A549 treated with Hydrocortisone at 1 μM for 4 hours (cell line): ENCODE results near the gene ZNF768. TPM values are rescaled to one million over a fixed set of nuclear protein-coding genes. Genes with fewer than 3 reads are reported as not detected.

Experiments used
- total RNA-seq: library from RNA; stranded (reverse); fragments of 200-300 nt; extraction: Qiagen RNA extraction; gene quantifications from 5 replicates; pipeline ENCODE4 v1.2.3, GENCODE V29; 2022

The ZNF768 gene
- 43.1 to 47.3 TPM (median 44.9 TPM) in 5 replicates for total RNA-seq

DNA sequence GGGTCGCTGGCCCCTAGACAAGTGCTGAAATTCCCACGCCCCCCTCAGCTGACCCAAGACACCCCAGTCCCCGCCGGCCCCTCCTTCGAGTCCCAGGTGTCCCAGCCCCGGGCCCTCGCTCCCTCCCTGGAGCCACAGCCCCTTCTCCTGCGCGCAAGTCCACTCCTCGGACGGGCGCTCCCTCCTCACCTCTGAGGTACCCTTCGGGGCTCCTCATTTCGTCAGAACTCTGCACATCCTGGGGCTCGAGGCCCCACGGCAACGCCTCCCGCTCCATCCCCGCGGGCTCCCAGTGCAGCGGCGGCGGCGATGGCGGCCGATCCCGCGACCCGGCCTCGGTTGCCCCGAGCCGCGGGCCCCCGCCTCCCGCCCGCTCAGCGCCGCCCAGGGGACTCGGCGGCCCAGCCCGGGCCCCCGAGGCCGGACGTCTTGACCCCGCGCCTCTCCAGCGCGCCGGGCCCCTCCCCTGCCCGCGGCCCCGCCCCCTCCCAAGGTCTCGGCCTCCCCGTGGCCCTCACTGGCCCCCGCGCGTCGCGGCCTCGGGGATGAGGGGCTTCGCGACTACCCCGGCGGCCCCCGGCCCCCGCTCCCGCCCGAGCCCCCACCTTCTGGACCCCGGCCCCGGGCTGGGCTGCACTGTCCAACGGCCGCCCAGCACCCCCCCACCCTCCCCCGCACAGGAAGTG lies at the start of gene ZNF768:
Gene ZNF768 (minus strand): TSS at position 430 of the 686 bp plus-strand sequence. CDS start 153 bp downstream, at position 277.

DNA sequence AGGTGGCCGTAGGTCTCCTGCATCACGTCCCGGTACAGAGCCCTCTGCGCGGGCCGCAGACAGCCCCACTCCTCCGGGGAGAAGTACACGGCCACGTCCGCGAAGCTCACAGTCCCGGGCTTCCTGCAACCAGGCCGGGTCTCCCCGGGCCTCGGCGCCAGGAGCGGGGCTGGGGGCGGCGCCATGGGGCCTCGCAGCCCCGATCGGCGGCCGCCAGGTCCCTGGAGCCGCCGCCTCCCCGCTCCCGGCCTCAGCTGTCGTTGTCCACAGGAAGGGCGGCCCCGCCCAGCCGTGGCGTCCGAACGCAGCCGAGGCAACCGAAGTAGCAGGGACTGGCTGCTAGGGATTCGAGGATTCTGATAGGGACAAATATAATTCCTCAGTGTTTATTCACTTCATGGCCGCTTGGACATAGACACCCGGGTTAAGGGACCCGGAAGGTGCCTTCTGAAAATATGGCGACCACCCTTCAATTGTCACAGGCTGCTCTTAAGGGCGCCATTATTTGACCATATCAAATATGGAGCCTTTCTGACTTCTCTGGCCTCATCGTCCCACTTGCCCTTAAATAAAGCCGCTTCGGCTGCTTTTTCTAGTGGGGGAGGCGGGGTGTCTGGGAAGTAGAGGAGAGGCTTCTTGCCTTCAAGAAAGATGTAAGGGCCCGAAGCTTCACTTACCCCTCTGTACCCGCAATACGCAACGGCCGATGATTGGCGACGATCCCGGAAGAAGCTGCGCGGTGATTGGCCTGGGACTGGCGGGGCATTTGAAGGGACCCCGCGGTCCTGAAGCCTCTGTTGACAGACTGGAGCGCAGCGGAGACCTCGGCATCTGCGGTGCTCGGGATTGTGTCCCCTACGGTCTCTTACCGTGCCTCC lies 45.3 kb upstream of the ZNF768 start, which contains the start of gene ZNF688:
Gene ZNF688 (minus strand): TSS at position 270 of the 878 bp plus-strand sequence. CDS start 85 bp downstream, at position 185.

DNA sequence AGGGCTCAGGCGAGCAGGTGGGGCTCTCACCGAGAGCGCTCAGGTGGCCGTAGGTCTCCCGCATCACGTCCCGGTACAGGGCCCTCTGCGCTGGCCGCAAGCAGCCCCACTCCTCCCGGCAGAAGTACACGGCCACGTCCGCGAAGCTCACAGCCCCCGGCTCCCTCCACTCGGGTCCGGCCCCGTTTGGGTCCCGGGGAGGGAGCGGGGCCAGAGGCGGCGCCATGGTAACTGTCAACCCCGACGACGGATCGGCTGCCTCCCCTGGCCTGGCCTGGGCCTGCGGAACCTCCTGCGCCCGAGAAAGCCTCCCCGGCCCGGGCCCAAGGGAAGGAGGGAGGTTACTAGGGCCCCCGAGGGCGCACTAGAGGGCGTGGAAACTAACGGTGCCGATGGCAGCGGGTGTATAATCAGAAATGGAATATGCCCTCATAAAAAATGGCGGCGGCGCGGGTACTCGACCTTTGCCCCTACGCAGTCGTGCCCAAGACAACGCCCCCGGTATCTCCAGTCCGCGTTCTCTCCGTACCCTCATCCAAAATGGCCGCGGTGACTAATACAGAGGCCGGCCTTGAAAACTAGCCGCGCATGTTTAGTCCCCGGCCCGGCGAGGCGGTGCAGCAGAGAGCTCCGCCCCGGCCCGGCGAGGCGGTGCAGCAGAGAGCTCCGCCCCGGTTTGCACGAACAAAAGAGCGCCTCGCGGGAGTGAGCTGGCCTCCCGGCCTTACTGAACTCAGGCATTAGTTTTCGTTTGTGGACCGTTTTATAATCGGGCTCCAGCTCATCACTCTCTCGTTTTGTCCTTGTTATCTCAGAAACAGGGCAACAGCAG lies 31.8 kb upstream of the ZNF768 start, which contains the start of gene ZNF764:
Gene ZNF764 (minus strand): TSS at position 418 of the 832 bp plus-strand sequence. CDS start 192 bp downstream, at position 226.

DNA sequence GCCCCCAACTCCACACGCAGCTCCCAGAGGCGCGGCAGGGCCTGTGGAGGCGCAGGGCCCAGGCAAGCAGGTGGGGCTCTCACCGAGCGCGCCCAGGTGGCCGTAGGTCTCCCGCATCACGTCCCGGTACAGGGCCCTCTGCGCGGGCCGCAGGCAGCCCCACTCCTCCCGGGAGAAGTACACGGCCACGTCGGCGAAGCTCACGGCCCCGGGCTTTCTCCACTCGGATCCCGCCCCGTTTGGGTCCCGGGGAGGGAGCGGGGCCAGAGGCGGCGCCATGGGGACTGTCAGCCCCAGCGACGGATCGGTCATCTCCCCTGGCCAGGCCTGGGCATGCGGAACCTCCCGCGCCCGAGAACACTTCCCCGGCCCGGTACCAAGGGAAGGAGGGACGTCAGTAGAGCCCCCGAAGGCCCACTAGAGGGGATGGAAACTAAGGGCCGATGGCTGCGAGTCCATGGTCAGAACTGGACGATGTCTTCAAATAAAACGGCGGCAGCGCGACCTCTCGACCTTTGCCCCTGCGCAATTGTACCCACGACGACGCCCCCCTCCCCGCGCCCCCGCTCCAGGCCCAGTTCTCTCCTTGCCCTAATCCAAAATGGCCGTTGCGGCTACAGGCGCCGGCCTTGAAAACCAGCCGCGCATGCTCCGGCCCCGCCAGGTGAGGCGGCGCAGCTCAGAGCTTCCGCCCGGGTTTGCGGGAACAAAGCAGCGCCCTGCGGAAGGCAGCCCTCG lies 8.2 kb upstream of the ZNF768 start, which contains the start of gene ZNF747:
Gene ZNF747 (minus strand): TSS at position 491 of the 738 bp plus-strand sequence. CDS start 179 bp downstream, at position 312.

Other genes starting within 250 kb of the ZNF768 start
- gene CD2BP2, start 171.3 kb downstream of the ZNF768 start, total RNA-seq, result 61.2 to 68.0 TPM (median 65.7 TPM) in 5 replicates
- 26.1 to 31.4 TPM (median 28.8 TPM) in 5 replicates for gene TBC1D10B, start 156.1 kb downstream of the ZNF768 start, total RNA-seq
- gene MYL11, start 151.8 kb downstream of the ZNF768 start, total RNA-seq, result 0.39 to 0.67 TPM in 2 of 5 replicates, not detected in the others
- gene SEPTIN1, start 144.0 kb downstream of the ZNF768 start, total RNA-seq, result 0.97 to 2.6 TPM (median 2.1 TPM) in 5 replicates
- gene ZNF48, start 131.1 kb downstream of the ZNF768 start, total RNA-seq, result 12.3 to 13.4 TPM (median 12.9 TPM) in 5 replicates
- gene ZNF771, start 119.0 kb downstream of the ZNF768 start, total RNA-seq, result 2.9 to 6.5 TPM (median 5.4 TPM) in 5 replicates
- gene DCTPP1, start 96.5 kb downstream of the ZNF768 start, total RNA-seq, result 106 to 133 TPM (median 129 TPM) in 5 replicates
- 45.4 to 50.6 TPM (median 46.4 TPM) in 5 replicates for gene SEPHS2, start 80.7 kb downstream of the ZNF768 start, total RNA-seq
- 0.03 to 0.18 TPM (median 0.09 TPM) in 5 replicates for gene ITGAL, start 53.8 kb downstream of the ZNF768 start, total RNA-seq
- 4.0 to 5.0 TPM (median 4.5 TPM) in 5 replicates for gene ZNF747, start 8.3 kb upstream of the ZNF768 start, total RNA-seq
- gene ZNF764, start 31.8 kb upstream of the ZNF768 start, total RNA-seq, result 5.1 to 6.1 TPM (median 5.6 TPM) in 5 replicates
- 5.9 to 6.7 TPM (median 6.1 TPM) in 5 replicates for gene ZNF688, start 45.1 kb upstream of the ZNF768 start, total RNA-seq
- gene ZNF785, start 59.1 kb upstream of the ZNF768 start, total RNA-seq, result not detected in 5 replicates
- gene ZNF689, start 83.8 kb upstream of the ZNF768 start, total RNA-seq, result 7.5 to 9.3 TPM (median 8.4 TPM) in 5 replicates
- 19.7 to 26.6 TPM (median 24.4 TPM) in 5 replicates for gene PRR14, start 124.4 kb upstream of the ZNF768 start, total RNA-seq
- 35.0 to 40.4 TPM (median 39.7 TPM) in 5 replicates for gene FBRS, start 131.9 kb upstream of the ZNF768 start, total RNA-seq
- gene SRCAP, start 172.6 kb upstream of the ZNF768 start, total RNA-seq, result 12.3 to 22.3 TPM (median 21.9 TPM) in 5 replicates
- gene PHKG2, start 221.9 kb upstream of the ZNF768 start, total RNA-seq, result 21.9 to 27.8 TPM (median 25.2 TPM) in 5 replicates
- gene CFAP119, start 235.5 kb upstream of the ZNF768 start, total RNA-seq, result 5.2 to 9.2 TPM (median 8.2 TPM) in 5 replicates
- gene RNF40, start 235.8 kb upstream of the ZNF768 start, total RNA-seq, result 77.1 to 81.7 TPM (median 80.2 TPM) in 5 replicates